Esophagus mucosa (tissue), 1 donor: ENCODE results near the gene CKB. TPM values are rescaled to one million over a fixed set of nuclear protein-coding genes. Genes with fewer than 3 reads are reported as not detected.

Source experiments
- ATAC-seq: fragments of 200-7000 bp; cut with Tn5 transposase; one replicate; pipeline ENCODE4 v1.9.1; 2020
- total RNA-seq: library from RNA; stranded (reverse); gene quantifications from one replicate; pipeline ENCODE4 v1.2.4, GENCODE V29; 2023
- donor health status: DM: yes; HTN: yes; CAD: no.

Gene CKB
- 17.8 TPM for total RNA-seq

GRCh38 chr14:103522649-103523574 is at the start of gene CKB:
CKB (minus strand) TSS chr14:103522830; CDS start chr14:103522493, 337 bp downstream.
- ATAC-seq = no peak

DNA sequence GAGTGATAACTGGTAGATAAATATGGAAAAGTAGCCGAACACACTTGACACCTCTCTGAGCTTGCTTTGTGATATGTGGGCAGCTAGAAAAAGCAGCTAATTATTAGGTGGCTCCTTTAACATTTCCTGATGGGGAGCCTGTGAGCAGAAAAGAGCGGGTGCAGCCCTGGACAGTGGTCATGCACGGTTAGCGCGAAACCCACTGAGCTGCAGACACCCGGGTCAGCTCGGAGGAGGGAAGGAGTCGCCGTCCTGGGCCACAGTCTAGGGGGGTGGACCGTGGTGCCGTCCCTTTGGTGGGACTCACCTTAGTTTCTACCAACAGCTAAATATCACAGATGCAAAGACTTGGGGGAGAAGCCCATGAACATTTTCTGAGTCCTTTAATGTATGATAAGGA is 46.8 kb upstream of the CKB start:
- peak; percentile 22 for ATAC-seq

GRCh38 chr14:103568952-103569351 is 46.3 kb upstream of the CKB start:
- no peak for ATAC-seq

DNA sequence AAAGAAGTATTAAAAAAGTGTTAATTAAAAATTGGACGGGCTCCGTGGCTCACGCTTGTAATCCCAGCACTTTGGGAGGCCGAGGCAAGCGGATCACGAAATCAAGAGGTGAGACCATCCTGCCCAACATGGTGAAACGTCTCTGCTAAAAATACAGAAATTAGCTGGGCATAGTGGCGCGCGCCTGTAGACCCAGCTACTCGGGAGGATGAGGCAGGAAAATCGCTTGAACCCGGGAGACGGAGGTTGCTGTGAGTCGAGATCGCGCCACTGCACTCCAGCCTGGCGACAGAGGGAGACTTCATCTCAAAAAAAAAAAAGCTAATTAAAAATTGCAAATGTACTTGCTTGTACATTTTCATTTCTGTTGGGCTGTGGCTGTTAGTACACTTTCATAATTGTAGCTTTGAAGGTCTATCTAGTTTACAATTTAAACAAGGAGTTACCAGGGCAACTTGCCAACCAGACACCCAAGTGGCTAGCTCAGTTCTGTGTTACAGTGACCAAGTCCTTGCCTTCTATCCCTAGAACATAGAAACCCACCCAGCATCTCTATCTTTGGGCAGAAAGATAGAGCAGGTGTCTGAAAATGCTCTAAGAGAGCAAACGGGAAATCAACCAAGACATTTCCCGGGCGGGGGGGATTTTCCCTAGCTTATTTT is 41.3 kb upstream of the CKB start:
- no peak for ATAC-seq

DNA sequence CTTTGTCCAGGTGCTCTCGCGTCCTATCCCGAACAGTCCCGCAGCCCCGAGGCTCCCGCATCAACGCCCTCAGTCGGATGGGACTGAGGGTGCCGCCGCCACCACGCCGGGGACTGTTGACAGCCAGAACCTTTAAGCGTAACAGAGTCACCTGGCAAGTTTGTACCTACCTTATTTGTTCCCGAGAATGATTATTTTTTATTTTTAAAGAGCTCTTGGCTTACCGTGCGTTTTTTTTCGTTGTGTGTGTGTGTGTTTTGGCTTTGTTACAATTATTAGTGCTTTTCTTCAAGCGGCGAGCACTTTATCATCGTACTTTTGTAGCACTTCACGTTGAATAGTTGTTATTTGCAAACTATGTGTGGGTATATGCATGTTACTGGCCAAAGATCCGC is 40.6 kb upstream of the CKB start:
- ATAC-seq = no peak

DNA sequence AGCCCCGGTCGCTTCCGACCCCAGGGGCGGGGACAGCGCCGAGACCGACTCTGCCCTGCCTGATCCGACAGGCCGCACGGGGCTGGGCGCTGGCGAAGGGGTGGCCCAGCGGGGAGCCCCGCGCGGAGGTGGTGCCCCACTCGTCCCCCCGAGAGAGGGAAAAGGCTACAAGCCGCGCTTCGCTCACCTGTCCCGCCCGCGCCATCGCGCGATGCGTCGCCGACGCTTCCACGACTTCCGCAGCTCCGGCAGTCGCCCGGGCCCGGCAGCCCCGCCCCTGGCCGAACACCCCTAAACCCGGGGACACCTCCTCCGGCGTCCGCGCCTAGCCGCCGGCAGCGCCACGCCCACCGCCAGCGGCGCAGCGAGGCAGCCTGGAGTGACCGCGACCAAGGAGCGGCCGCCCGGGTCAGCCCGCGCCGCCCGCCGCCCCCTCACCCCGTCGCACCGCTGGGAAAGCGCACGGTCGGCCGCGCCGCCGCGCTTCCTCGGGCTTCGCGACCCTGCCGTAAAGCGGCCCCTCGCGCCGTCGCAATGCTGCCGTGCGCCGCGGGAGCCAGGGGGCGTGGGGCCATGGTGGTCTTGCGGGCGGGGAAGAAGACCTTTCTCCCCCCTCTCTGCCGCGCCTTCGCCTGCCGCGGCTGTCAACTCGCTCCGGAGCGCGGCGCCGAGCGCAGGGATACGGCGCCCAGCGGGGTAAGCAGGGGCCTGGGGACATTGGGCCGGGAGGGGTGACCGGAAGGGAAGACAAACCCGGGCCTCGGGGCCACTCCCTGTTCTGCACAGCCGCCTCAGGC is 40.0 kb upstream of the CKB start, which contains the start of the genes BAG5 and COA8:
BAG5 (minus strand) TSS at position 229 of the 797 bp plus-strand sequence. CDS start 1,493 bp downstream, outside the sequence.
COA8 (plus strand) TSS at position 532 of the 797 bp plus-strand sequence; CDS start at position 574, 42 bp downstream.
- ATAC-seq = peak; percentile 79

GRCh38 chr14:103562179-103562428 is 39.5 kb upstream of the CKB start:
- peak; percentile 68 for ATAC-seq

DNA sequence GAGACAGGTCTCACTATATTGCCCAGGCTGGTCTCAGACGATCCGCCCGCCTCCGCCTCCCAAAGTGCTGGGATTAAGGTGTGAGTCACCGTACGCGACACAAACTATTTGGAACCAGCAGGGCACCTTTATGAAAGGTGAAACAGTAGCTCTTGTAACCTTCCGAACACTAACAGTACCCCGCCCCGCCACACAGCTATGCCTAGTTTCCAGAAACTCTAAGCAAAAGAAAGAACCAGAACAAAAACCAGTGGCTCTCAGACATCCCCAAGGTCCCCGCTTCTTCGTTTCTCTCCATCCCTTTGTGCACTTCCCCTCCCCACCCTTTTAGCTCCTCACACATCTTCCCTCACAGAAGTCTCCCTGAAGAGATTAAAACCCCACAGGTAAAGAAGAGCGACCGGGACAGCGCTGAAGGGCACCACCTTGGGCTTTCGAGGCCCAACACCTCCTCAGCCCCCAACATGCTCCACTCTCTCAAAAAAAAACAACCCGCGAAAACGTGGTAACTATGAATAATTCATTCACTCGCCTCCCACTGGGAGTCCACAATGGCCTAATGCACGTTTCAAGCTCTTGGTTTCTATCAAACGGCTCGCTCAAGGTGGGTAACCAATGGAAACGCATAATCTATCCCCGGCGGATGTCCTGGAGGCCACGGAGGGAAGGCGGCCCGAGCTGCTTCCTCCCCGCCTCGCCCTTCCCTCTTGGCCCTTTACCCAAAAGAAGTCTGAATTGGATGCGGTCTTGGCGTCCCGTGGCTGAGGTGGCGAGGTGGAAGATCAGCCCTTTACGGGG is 39.0 kb upstream of the CKB start:
- ATAC-seq = peak; percentile 73

GRCh38 chr14:103560691-103561090 is 38.1 kb upstream of the CKB start:
- no peak for ATAC-seq

GRCh38 chr14:103559766-103560165 is 37.1 kb upstream of the CKB start:
- ATAC-seq = no peak

- ATAC-seq = no peak
Observed at GRCh38 chr14:103558071-103558882, 35.6 kb upstream of the CKB start.

- no peak for ATAC-seq
Observed at GRCh38 chr14:103556946-103557758, 34.5 kb upstream of the CKB start.

DNA sequence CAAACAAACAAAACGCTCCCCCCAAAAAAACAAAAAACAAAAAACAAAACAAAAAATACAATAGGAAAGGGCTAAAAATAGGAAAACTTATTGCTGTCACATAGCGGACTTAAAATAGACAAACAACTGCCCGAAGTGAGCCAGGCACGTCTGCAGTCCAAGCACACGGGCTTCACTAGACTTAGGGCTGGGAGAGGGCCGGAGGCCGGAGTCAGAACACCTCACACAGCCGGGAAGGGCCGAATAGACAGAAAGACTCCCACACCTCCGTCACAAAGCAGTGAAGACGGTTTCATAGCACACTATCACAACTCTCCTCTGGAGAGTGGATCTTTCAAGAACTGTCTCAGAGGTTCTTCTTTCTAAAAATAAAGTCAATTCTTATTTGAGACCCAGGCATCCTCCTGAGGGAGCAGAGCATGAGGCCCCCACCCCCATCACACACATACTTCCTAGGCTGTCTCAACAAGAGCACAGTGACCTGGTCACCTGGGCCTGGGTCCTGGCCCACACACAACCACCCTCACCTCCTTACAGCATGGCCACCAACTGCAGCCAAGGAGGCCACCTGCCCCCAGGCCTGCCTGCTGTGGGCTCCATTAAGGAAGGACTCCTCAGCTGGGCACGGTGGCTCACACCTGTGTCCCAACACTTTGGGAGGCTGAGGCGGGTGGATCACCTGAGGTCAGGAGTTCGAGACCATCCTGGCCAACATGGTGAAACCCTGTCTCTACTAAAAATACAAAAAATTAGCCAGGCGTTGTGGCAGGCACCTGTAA is 33.1 kb upstream of the CKB start:
- ATAC-seq = peak; percentile 8

DNA sequence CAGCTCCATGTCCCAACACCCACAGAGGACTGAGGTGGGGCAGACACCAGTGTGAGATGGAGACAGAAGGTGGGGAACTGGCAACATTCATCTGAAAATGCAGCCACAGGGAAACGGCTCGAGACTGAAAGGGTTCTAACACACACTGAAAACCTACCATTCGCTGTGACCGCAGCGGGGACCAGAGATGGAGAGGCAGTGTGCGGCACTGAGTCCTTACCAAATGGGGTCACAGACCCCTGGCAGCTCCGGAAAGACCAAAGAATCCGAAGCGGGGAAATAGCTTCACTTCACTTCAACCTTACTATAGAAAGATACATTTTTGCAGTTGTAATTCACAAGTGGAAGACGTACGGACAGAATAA is 30.2 kb upstream of the CKB start:
- no peak for ATAC-seq

GRCh38 chr14:103552011-103552845 is 29.6 kb upstream of the CKB start:
- ATAC-seq = no peak

DNA sequence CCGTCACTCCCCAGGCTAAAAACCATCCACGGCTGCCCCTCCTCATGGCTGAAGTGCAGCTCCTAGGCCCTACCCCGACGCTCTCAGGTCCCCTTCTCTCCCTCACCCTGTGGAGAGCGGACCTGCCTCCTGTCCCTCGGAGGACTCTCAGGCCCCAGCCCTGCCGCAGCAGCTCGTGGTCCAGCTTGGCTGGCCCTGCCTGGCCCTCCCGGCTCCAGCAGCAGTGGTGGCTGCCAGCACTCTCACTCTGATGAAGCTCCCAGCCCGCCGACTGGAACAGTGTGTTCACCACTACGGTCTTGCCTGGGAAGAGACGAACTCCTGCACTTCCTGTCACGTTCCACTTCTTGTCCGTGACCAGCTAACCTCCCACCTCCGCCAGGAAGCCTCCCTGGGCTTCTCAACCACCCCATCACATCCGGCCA is 28.7 kb upstream of the CKB start:
- ATAC-seq = no peak

DNA sequence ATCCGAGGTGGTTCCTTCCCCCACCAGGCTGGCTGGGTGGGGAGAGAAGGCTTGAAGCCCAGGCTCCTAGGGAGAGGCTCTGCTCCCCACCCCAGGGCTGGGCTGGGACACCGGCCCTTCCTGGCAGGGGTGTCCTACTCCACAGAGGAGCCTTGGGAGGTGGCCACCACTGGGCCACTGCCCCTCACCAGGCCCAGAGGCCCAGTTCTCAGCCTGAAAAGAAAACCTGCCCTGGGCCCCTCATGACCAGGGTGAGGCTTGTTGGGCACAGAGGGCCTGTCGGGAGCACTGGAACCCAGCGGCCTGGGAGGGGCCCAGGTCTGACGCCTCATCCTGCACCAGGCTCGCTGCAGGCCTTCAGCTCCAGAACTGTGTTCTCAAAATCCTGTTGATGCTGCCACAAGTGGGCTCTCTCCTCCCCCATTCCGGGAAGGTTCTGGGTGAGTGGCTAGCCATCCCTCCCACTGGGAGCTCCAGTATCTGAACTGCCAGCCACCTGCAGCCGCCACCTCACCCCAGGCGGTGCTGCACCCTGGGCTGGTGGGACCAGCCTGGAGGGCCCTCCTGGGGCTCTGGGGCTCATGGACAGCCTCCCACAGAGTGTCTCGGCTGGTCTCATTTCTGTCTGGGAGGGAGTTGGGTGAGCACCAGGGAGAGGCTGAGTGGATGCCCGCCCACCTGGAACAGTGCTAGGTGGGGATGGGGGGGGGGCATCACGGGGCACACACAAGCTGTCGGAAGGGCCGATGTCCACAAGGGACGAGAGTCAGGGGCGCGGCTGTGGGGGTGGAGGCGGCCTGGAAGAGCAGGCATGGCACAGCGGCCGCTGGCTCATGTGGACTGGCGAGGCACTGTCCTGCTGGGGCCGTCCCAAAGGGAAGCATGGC is 28.1 kb upstream of the CKB start:
- ATAC-seq = no peak
